ENCODE results near the gene IL10RA. TPM values are rescaled to one million over a fixed set of nuclear protein-coding genes. Genes with fewer than 3 reads are reported as not detected.

IL10RA gene
- total and polyA plus RNA-seq, 2 experiments from 2014 or later = 0.10 TPM; not detected in 1

DNA sequence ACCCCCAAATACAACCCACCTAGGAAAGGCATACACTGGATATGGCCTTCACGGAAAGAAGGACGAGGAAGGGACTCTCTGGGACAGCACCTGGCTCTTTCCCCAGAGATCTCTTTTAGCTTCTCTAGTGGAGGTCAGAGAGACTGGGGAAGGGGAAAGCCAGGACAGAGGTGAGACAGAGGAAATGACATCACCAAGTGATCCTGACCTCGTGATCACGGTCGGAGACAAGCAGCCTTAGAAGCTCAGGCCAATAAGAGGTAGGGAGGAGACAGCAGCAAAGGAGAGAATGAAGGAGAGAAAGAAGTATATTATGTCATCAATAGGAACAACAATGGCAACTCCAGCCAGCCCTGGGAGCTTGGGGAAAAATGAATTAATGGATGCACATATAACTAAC lies 41.6 kb upstream of the IL10RA start:
- no peak overlapping the region for H2AFZ ChIP-seq
- ATAC-seq (no peak), DNase-seq (ENCODE audit: low spot score) (no peak)
- H3K4me1 ChIP-seq (ENCODE audit: insufficient read depth) = no peaks in the 10 kb centered on the region
- no peaks in the 10 kb centered on the region for H3F3A ChIP-seq (replicated peaks; ENCODE audit: low read depth)
- no peaks in the 10 kb centered on the region for H3K27me3 ChIP-seq (ENCODE audit: insufficient read depth)
- Mint-ChIP-seq H3K36me3 (ENCODE audit: low read depth) (no peaks in the 10 kb centered on the region), H3K4me1 (peaks cover 6% of the 10 kb centered on the region), H3K4me3 (no peak overlapping the region), H3K9me3 (no peaks in the 10 kb centered on the region), H3K27ac (no peak overlapping the region), H3K27me3 (ENCODE audit: insufficient read depth, low read depth, poor library complexity) (no peaks in the 10 kb centered on the region)
- H3K4me2 ChIP-seq = no peak overlapping the region
- no peaks in the 10 kb centered on the region for H3K79me2 ChIP-seq (replicated peaks; ENCODE audit: insufficient read depth)
- no peaks in the 10 kb centered on the region for H4K20me1 ChIP-seq (replicated peaks; ENCODE audit: insufficient read depth)
- TF ChIP-seq CTCF (conservative IDR thresholded peaks at IDR 0.05; ENCODE audit: low read depth in 2 of 2) (no peak), ZNF331 (CRISPR knock-in tag; IDR thresholded peaks at IDR 0.05; ENCODE audit: low read depth) (no peak), JUNB (IDR thresholded peaks at IDR 0.05; ENCODE audit: unreplicated experiment) (no peak), CREB1 (CRISPR knock-in tag; IDR thresholded peaks at IDR 0.05; ENCODE audit: low read depth) (no peak), NANOG (IDR thresholded peaks at IDR 0.05; ENCODE audit: borderline replicate concordance) (no peak), ZNF114 (CRISPR knock-in tag; IDR thresholded peaks at IDR 0.05) (no peak), POLR2AphosphoS5 (IDR thresholded peaks at IDR 0.05; ENCODE audit: low read depth) (no peak), EZH2phosphoT487 (IDR thresholded peaks at IDR 0.05; ENCODE audit: unreplicated experiment) (no peak), REST (IDR thresholded peaks at IDR 0.05; ENCODE audit: unreplicated experiment) (no peak)
- TF ChIP-seq, protein P1, sequence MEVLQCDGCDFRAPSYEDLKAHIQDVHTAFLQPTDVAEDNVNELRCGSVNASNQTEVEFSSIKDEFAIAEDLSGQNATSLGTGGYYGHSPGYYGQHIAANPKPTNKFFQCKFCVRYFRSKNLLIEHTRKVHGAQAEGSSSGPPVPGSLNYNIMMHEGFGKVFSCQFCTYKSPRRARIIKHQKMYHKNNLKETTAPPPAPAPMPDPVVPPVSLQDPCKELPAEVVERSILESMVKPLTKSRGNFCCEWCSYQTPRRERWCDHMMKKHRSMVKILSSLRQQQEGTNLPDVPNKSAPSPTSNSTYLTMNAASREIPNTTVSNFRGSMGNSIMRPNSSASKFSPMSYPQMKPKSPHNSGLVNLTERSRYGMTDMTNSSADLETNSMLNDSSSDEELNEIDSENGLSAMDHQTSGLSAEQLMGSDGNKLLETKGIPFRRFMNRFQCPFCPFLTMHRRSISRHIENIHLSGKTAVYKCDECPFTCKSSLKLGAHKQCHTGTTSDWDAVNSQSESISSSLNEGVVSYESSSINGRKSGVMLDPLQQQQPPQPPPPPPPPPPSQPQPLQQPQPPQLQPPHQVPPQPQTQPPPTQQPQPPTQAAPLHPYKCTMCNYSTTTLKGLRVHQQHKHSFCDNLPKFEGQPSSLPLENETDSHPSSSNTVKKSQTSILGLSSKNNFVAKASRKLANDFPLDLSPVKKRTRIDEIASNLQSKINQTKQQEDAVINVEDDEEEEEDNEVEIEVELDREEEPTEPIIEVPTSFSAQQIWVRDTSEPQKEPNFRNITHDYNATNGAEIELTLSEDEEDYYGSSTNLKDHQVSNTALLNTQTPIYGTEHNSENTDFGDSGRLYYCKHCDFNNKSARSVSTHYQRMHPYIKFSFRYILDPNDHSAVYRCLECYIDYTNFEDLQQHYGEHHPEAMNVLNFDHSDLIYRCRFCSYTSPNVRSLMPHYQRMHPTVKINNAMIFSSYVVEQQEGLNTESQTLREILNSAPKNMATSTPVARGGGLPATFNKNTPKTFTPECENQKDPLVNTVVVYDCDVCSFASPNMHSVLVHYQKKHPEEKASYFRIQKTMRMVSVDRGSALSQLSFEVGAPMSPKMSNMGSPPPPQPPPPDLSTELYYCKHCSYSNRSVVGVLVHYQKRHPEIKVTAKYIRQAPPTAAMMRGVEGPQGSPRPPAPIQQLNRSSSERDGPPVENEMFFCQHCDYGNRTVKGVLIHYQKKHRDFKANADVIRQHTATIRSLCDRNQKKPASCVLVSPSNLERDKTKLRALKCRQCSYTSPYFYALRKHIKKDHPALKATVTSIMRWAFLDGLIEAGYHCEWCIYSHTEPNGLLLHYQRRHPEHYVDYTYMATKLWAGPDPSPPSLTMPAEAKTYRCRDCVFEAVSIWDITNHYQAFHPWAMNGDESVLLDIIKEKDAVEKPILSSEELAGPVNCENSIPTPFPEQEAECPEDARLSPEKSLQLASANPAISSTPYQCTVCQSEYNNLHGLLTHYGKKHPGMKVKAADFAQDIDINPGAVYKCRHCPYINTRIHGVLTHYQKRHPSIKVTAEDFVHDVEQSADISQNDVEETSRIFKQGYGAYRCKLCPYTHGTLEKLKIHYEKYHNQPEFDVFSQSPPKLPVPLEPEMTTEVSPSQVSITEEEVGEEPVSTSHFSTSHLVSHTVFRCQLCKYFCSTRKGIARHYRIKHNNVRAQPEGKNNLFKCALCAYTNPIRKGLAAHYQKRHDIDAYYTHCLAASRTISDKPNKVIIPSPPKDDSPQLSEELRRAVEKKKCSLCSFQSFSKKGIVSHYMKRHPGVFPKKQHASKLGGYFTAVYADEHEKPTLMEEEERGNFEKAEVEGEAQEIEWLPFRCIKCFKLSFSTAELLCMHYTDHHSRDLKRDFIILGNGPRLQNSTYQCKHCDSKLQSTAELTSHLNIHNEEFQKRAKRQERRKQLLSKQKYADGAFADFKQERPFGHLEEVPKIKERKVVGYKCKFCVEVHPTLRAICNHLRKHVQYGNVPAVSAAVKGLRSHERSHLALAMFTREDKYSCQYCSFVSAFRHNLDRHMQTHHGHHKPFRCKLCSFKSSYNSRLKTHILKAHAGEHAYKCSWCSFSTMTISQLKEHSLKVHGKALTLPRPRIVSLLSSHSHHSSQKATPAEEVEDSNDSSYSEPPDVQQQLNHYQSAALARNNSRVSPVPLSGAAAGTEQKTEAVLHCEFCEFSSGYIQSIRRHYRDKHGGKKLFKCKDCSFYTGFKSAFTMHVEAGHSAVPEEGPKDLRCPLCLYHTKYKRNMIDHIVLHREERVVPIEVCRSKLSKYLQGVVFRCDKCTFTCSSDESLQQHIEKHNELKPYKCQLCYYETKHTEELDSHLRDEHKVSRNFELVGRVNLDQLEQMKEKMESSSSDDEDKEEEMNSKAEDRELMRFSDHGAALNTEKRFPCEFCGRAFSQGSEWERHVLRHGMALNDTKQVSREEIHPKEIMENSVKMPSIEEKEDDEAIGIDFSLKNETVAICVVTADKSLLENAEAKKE (CRISPR knock-in tag; IDR thresholded peaks at IDR 0.05) = no peak
- H3K27ac ChIP-seq (ENCODE audit: low read depth) = no peak overlapping the region
- H3K4me3 ChIP-seq = no peak overlapping the region
- no peaks in the 10 kb centered on the region for H3K36me3 ChIP-seq (ENCODE audit: insufficient read depth)
- H3K9me2 ChIP-seq (ENCODE audit: insufficient read depth) = no peaks in the 10 kb centered on the region
